HG03521 (cell line): ENCODE data around the gene TSPAN9.

Experiments used
- ATAC-seq: cut with Tn5 transposase; IDR thresholded peaks from one replicate; pipeline ENCODE4 v1.9.1; 2021; ENCODE audit warnings: mild to moderate bottlenecking, moderate library complexity; ENCODE audit not compliant: unreplicated experiment

Gene TSPAN9

GRCh38 chr12:3157581-3158323 lies 80.6 kb downstream of the TSPAN9 start:
- ATAC-seq: no peak

DNA sequence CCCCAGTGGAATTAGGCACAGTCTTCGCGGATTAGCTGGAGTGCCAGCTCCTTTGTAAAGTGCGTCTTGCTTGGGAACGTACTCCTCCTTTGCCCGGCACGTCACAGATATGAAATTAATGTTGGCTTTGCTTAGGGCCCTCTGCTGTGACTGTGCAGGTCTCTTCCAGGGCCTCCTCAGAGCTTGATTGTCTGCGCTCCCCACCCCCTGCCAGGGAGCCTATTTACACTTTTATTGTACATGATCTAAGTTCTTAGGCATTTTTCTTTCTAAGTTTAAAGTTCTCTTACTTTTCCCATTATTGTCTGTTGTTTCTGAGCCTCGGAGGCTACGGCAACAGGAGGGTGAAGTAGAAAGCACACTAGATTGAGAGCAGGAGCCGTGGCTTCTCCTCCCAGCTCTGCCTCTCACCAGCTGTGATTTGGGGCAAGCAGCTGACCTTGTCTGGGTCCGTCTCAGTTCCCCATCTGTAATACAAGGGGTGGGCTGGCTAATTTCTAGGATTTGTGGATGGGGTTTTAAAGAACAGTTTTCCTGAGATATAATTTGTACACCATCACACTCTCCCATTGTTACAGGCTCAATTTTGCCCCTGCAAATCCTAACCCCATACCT lies 81.8 kb downstream of the TSPAN9 start:
- ATAC-seq: no peak

- ATAC-seq: no peak
These were observed 82.9 kb downstream of the TSPAN9 start for GRCh38 chr12:3160081-3160480.

- no peak for ATAC-seq
These were observed 84.7 kb downstream of the TSPAN9 start for GRCh38 chr12:3161861-3162260.

GRCh38 chr12:3164454-3165077 lies 87.4 kb downstream of the TSPAN9 start:
- no peak for ATAC-seq

- no peak for ATAC-seq
These were observed 88.2 kb downstream of the TSPAN9 start for GRCh38 chr12:3165078-3165980.

- no peak for ATAC-seq
These were observed 90.5 kb downstream of the TSPAN9 start for GRCh38 chr12:3167636-3168035.

DNA sequence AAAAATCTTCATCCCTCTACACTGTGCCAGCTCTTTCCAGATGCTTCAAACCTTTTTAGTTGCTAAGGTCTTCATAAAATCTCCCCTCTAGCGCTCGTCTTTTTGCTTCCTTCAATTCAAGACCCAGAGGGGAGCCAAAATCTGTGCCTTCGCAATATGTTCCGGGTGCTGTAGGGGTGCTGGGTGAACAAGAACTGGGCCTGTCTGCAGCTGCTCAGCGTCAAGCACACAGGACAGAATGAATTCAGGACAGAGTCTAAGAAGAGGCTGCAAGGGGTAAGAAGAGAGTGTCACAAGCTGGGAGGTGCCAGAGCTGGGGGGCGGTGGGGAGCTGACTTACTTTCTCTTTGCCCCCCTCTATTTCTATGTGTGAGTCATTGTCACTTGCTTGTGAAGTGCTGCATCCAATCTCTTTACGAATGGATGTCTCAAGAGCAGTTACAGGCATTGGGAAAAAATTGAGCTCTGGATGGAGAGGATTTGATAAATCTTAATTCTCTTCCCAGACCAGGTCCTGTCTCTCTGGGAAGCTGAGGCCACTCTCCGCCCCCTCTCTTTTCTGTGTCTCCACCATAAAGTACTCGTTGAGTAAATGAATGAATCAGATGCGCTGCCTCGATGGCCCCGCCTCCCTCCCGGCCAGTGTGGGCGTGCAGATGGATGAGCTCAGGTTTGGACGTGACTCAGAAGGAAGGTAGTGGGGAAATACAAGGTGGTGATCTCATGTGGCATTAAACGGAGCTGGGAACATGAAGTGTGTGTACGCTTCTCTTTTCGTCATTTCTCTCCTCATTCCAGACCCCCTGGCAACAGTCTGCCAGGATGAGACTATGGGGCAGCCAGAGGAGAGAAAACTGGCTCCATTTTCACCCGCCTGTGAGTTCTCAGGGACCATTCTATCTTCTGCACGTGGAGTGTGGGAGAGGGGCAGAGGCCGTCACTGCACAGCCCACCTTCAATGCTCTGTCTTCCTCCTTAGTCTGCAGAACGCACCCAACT lies 91.3 kb downstream of the TSPAN9 start:
- ATAC-seq: no peak

GRCh38 chr12:3170423-3171194 lies 93.4 kb downstream of the TSPAN9 start:
- no peak for ATAC-seq

DNA sequence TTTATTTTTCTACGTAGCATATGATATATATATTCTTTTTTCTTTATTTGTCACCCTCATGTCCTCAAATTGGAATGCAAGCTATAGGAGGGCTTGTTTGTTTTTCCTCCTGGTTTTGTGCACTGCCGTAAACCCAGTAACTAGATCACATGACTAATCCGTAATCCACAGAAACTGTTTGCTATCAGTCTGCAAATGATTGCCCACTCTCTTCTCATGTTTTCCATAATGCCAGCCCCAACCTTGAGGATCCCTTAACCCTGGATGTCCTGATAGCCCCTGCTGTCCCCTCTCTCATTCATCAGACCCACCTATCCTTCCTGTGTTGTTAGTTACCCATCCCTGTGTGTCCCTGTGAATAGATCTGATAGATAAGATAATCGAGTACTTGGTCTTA lies 94.0 kb downstream of the TSPAN9 start:
- no peak for ATAC-seq

GRCh38 chr12:3172124-3173007 lies 95.2 kb downstream of the TSPAN9 start:
- ATAC-seq: no peak

DNA sequence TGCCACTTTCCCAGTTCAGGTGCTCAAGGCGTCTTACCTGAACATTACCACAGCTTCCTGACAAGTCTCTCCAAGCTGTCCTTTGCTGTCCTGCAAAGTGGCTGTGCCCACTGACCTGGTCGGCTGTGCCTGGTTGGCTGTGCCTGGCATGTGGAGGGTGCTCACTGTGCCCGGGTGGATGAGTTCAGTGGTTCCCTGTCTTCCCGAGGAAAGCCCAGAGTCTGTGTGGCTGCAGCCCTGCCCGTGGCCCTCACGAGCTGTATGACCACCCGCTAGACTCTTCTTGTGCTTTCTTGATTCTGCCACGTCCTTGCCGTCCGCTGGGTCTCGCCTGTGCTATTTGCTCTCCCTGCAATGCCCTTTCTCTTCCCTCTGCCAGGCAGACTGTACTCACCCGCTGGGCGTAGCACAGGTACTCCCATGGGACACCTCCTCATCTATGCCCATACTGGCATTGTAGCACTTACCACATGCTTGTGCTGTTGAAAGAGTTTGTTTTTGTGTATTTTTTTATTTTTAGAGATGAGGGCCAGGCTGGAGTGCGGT lies 95.9 kb downstream of the TSPAN9 start:
- ATAC-seq: no peak

GRCh38 chr12:3173912-3174311 lies 96.7 kb downstream of the TSPAN9 start:
- ATAC-seq: no peak

DNA sequence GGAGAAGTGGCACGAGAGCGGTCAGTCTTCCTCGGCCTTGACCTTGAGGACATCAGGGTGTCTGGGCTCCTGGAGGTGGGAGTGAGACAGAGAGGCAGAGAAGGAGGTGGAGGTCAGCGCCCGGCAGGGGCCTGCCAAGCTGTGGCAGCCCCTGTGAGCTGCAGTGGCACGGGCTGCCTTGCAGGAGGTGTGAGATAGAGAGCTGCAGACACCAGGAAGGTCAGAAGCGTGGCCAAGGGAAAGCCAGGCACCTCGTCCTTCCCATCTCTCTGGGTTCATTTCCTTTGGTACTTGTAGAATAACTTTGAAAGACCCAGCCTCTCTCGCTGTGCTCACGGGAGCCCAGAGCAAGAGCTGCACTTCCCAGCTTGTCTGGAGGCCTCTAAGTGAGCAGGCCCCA lies 98.1 kb downstream of the TSPAN9 start:
- no peak for ATAC-seq

- ATAC-seq: no peak
These were observed 99.6 kb downstream of the TSPAN9 start for GRCh38 chr12:3176754-3177153.

GRCh38 chr12:3177778-3178425 lies 100.7 kb downstream of the TSPAN9 start:
- ATAC-seq: no peak

GRCh38 chr12:3178671-3179313 lies 101.6 kb downstream of the TSPAN9 start:
- no peak for ATAC-seq
